Fibroblast of the aortic adventitia (primary cell): ENCODE data around the gene IGSF6. TPM values are rescaled to one million over a fixed set of nuclear protein-coding genes. Genes with fewer than 3 reads are reported as not detected.

ENCODE experiments used
- DNase-seq: peaks from one replicate; pipeline ENCODE4 v3.0.0-alpha.2; 2010; ENCODE audit warnings: low read depth
- H3K4me3 ChIP-seq: 2 replicates; pipeline ENCODE4 v1.5.1; 2011; ENCODE audit warnings: low read depth, mild to moderate bottlenecking, control low read depth, low read length, moderate library complexity
- total RNA-seq: library from RNA; depleted of rRNA; stranded (reverse); fragments of >200 nt; gene quantifications from 2 replicates; pipeline ENCODE4 v1.2.3, GENCODE V29; 2012; ENCODE audit warnings: low replicate concordance
- TF ChIP-seq, protein P1 (sequence below): IDR thresholded peaks from 2 replicates; pipeline ENCODE4 v1.5.1; 2011; ENCODE audit warnings: mild to moderate bottlenecking, low read length, control low read depth, inconsistent platforms; ENCODE audit not compliant: insufficient read depth

Gene IGSF6
- total RNA-seq, 1 donor, result not detected

DNA sequence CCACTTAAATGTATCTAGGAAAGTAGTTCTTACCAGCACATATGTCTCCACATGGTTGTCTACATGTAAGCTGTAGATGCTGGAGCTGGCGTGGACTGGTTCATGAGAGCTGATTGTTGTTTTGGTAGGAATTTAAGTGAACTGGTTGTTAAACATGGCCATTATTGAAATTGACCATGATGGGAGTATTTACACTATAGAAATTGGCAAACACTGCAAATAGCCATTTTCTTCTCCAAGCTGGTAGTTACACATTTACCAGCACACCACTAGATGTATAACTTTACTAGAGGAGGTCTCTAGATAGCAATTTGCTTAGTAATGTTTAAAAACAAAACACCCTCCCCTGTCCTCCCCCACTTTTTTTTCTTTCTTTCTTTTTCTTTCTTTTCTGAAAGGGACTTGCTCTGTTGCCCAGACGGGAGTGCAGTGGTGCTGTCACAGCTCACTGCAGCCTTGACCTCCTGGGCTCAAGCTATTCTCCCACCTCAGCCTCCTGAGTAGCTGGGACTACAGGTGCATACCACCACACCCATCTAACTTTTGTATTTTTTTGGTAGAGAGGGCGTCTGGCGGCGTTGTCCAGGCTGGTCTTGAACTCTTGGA lies 24.2 kb downstream of the IGSF6 start:
- no peak for DNase-seq
- H3K4me3 ChIP-seq, result no peak overlapping the region
- TF ChIP-seq, protein P1, sequence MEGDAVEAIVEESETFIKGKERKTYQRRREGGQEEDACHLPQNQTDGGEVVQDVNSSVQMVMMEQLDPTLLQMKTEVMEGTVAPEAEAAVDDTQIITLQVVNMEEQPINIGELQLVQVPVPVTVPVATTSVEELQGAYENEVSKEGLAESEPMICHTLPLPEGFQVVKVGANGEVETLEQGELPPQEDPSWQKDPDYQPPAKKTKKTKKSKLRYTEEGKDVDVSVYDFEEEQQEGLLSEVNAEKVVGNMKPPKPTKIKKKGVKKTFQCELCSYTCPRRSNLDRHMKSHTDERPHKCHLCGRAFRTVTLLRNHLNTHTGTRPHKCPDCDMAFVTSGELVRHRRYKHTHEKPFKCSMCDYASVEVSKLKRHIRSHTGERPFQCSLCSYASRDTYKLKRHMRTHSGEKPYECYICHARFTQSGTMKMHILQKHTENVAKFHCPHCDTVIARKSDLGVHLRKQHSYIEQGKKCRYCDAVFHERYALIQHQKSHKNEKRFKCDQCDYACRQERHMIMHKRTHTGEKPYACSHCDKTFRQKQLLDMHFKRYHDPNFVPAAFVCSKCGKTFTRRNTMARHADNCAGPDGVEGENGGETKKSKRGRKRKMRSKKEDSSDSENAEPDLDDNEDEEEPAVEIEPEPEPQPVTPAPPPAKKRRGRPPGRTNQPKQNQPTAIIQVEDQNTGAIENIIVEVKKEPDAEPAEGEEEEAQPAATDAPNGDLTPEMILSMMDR, result no peak

DNA sequence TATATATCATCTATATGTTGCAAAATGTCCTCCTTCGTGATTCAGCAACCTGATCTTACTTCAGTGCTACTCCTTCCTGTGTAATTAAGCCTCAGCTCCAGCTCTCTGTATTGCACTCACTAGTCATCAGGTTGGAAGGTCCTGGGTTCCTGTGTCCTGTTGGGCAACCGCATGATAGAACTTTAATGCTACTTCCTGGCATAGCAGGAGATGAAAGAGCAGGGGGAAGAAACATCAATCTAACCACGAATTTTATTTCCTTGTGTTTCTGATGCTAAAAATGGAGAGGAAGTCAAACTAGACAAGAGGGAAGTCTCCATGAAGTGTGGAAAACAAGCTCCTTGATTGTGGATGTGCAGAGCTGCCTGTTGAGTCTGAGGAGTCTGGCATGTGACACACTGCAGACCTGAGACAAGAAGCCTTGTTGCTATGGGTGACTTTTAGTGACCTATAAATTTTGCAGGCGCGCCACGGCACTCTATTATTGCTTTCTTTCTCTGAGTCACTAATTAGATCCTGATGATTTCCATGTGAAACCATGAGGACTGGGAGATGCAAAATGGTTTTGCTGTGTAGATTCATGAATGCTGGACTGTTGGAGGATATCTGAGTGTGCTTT lies 25.6 kb downstream of the IGSF6 start:
- TF ChIP-seq, protein P1, result no peak
- peak; percentile 84 for DNase-seq
- H3K4me3 ChIP-seq, result peak overlapping the region; percentile 41

DNA sequence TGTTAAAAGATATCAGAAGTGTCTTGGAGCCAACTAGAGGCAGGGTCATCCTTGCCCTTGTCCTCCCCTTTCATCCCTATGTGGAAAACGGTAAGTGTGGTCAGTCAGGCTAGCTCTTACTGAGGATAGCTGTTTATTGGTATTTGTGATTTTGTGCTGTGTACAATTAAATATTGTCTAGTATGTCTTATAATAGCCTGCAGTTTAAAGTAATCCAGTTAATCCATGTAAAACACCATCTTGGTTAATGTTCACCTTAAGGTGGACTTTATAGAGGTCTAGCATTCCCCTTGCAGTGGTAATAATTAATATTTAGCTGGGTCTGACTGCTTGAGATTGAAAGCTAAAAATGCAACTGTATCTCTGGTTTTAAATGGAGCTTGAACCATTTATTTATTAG lies 27.4 kb downstream of the IGSF6 start:
- DNase-seq, result no peak
- TF ChIP-seq, protein P1, result no peak
- H3K4me3 ChIP-seq, result no peak overlapping the region

DNA sequence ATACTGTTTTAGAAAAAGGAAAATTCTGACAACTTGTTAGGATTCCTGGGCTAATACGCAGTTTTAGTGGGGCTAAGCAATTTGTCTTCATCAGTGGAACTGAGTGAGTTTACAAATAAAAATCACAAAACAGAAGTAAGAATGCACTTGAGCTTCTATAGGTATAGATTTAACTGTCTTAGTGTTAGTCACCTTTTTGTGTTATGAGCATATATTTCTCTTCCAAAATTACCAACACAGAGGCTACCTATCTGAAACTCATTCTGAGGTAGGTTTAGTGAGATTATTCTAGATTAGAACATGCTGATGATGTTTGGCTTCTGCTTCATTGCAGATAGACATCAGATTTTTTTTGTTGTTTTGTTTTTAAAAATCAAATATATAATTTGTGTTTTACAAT lies 29.9 kb downstream of the IGSF6 start:
- TF ChIP-seq, protein P1, result no peak
- H3K4me3 ChIP-seq, result no peak overlapping the region
- no peak for DNase-seq

DNA sequence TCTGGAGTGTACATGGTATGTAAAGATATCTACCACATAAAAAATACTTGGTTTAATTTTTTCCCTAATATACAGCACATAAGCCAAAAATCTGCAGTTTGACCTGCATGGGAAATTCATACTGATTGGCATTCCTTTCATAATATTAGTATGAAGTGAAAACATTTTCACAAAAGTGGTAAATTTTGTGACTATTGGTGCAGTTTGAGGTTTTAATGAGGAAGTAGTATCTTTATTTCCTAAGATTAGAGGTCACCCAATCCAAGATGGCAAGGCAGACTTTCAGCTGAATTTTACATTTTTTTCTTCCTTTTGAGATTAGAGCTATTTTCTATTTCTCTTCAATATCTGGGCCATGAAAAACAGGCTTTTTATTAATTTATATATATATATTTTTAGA lies 31.8 kb downstream of the IGSF6 start:
- TF ChIP-seq, protein P1, result no peak
- DNase-seq, result no peak
- no peak overlapping the region for H3K4me3 ChIP-seq

DNA sequence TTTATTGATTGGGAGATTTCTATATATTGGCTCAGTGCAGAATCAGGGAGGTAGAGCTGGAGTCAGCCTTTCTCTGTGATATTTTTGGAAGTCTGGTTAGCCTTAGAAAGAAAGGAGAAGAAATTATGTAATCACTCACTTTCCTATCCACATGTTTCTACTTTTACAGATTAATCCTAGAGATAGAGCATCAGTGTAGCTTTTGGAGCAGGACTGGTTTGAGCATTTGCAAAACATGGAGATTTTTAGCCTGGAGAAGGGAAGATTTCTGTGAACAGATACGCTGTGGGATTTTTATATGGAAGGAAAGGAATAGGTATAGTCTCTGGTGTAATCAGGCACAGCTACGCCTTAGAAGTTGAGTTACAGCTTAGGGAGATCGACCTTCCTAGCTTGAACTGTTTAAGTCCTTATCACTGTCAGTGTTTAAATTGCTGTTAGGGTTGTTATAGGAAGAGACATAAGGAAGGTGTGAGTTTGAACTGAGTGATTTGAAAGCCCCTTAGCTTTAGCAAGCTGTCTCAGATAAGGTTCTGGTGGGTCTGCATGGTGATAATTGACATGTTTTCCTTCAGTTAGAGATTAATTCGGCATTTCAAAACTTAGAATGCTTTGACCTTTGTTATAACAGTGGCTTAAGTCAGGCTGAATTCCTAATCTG lies 32.5 kb downstream of the IGSF6 start:
- no peak overlapping the region for H3K4me3 ChIP-seq
- no peak for DNase-seq
- TF ChIP-seq, protein P1, result no peak
